ENCODE measurements around the gene TMEM98. TPM values are rescaled to one million over a fixed set of nuclear protein-coding genes. Genes with fewer than 3 reads are reported as not detected.
"Not testable (repeated sequence)": the region's sequence is repeated elsewhere in the genome, so short reads cannot be mapped to it uniquely, and the experiment has no call there.

Gene TMEM98
- polyA plus RNA-seq, 3 donors: not detected

- no peak overlapping the region for H3K27ac ChIP-seq (ENCODE audit: low read depth in 1 of 2, low read length in 2 of 2)
- 96% methylated on average over 4 of the region's 5 CpGs for WGBS (ENCODE audit: insufficient coverage)
- no peak overlapping the region for H2AFZ ChIP-seq (ENCODE audit: insufficient read depth, low read depth, low read length, poor library complexity, severe bottlenecking)
- Mint-ChIP-seq H3K27me3 (ENCODE audit: low read depth in 3 of 3) (peaks cover 5 to 8% (median 7%) of the 10 kb centered on the region in 3 donors), H3K27ac (no peak overlapping the region), H3K36me3 (no peaks in the 10 kb centered on the region), H3K9me3 (no peaks in the 10 kb centered on the region), H3K4me1 (no peaks in the 10 kb centered on the region), H3K4me3 (peak overlapping the region in 1 of 2 donors; percentile 22)
- no peak overlapping the region for H3K9ac ChIP-seq (ENCODE audit: insufficient read depth, low read length, poor library complexity, severe bottlenecking)
- H3K36me3 ChIP-seq (replicated peaks in 1 of 2; ENCODE audit: control insufficient read depth in 1 of 2, insufficient read depth in 2 of 2, low read length in 2 of 2): no peaks in the 10 kb centered on the region
- TF ChIP-seq CTCF (IDR thresholded peaks at IDR 0.05): no peak
- H3K4me1 ChIP-seq (ENCODE audit: control insufficient read depth in 1 of 2, insufficient read depth in 2 of 2, low read length in 2 of 2): no peaks in the 10 kb centered on the region
- no peaks in the 10 kb centered on the region for H3K9me3 ChIP-seq (replicated peaks in 1 of 2; ENCODE audit: control insufficient read depth in 1 of 2, insufficient read depth in 1 of 2, low read length in 2 of 2)
- no peak overlapping the region for H3K4me3 ChIP-seq (replicated peaks in 1 of 3; ENCODE audit: low read depth in 2 of 3, low read length in 3 of 3)
- intact Hi-C loops (cut with micrococcal nuclease): no loop called here
- H3K4me2 ChIP-seq (replicated peaks; ENCODE audit: extremely low read depth, low read length, poor library complexity, severe bottlenecking): no peak overlapping the region
- peaks cover 0 to 2% of the 10 kb centered on the region in 2 donors for H3K27me3 ChIP-seq (ENCODE audit: control insufficient read depth in 2 of 2, insufficient read depth in 2 of 2, low read length in 2 of 2)
- no peaks in the 10 kb centered on the region for H3K79me2 ChIP-seq (ENCODE audit: insufficient read depth, low read length)
- DNase-seq: no peak
- no peaks in the 10 kb centered on the region for H4K20me1 ChIP-seq (ENCODE audit: insufficient read depth, low read length)
Observed at GRCh38 chr17:32917842-32918241, 10.1 kb upstream of the TMEM98 start.

GRCh38 chr17:32919876-32920275 is 8.1 kb upstream of the TMEM98 start:
- H3K27ac ChIP-seq (ENCODE audit: low read depth in 1 of 2, low read length in 2 of 2); H2AFZ ChIP-seq (ENCODE audit: insufficient read depth, low read depth, low read length, poor library complexity, severe bottlenecking); H3K9me3 Mint-ChIP-seq; H3K27me3 ChIP-seq (ENCODE audit: control insufficient read depth in 2 of 2, insufficient read depth in 2 of 2, low read length in 2 of 2); H3K27ac Mint-ChIP-seq; H3K4me3 ChIP-seq (replicated peaks in 1 of 3; ENCODE audit: low read depth in 2 of 3, low read length in 3 of 3); H3K4me1 Mint-ChIP-seq; H3K36me3 ChIP-seq (replicated peaks in 1 of 2; ENCODE audit: control insufficient read depth in 1 of 2, insufficient read depth in 2 of 2, low read length in 2 of 2); H3K9ac ChIP-seq (ENCODE audit: insufficient read depth, low read length, poor library complexity, severe bottlenecking); intact Hi-C loops (cut with micrococcal nuclease); H3K4me1 ChIP-seq (ENCODE audit: control insufficient read depth in 1 of 2, insufficient read depth in 2 of 2, low read length in 2 of 2); H3K79me2 ChIP-seq (ENCODE audit: insufficient read depth, low read length); H4K20me1 ChIP-seq (ENCODE audit: insufficient read depth, low read length); H3K9me3 ChIP-seq (replicated peaks in 1 of 2; ENCODE audit: control insufficient read depth in 1 of 2, insufficient read depth in 1 of 2, low read length in 2 of 2); DNase-seq; H3K4me2 ChIP-seq (replicated peaks; ENCODE audit: extremely low read depth, low read length, poor library complexity, severe bottlenecking); H3K27me3 Mint-ChIP-seq (ENCODE audit: low read depth in 3 of 3); H3K36me3 Mint-ChIP-seq; H3K4me3 Mint-ChIP-seq: not testable (repeated sequence)
- WGBS (ENCODE audit: insufficient coverage): 100% methylated on average over 2 of the region's 4 CpGs

Data from CD14-positive monocyte (primary cell).